HK-2 (cell line): ENCODE results near the gene GNAQ.

Experiments used
- DNase-seq: peaks from one replicate; pipeline ENCODE4 v3.0.0-alpha.2; 2018; ENCODE audit not compliant: unreplicated experiment

GNAQ gene

GRCh38 chr9:78031893-78032729 lies 500 bp upstream of the GNAQ start:
- peak; percentile 63 for DNase-seq

GRCh38 chr9:78030553-78031443 lies 813 bp downstream of the GNAQ start:
- peak; percentile 17 for DNase-seq

- DNase-seq = peak; percentile 12
Observed at GRCh38 chr9:78030296-78030552, 1.4 kb downstream of the GNAQ start.

- no peak for DNase-seq
Observed at GRCh38 chr9:78029551-78030295, 1.9 kb downstream of the GNAQ start.

- no peak for DNase-seq
Observed at GRCh38 chr9:78028926-78029325, 2.7 kb downstream of the GNAQ start.

- no peak for DNase-seq
Observed at GRCh38 chr9:78026947-78027346, 4.7 kb downstream of the GNAQ start.

GRCh38 chr9:78026416-78026815 lies 5.2 kb downstream of the GNAQ start:
- DNase-seq = no peak

- DNase-seq = no peak
Observed at GRCh38 chr9:78025186-78025585, 6.4 kb downstream of the GNAQ start.

GRCh38 chr9:78023003-78023741 lies 8.4 kb downstream of the GNAQ start:
- peak; percentile 28 for DNase-seq

- DNase-seq = no peak
Observed at GRCh38 chr9:78021697-78022096, 9.9 kb downstream of the GNAQ start.

GRCh38 chr9:78017190-78017693 lies 14.4 kb downstream of the GNAQ start:
- no peak for DNase-seq

GRCh38 chr9:78015241-78015640 lies 16.4 kb downstream of the GNAQ start:
- no peak for DNase-seq

GRCh38 chr9:78014776-78015175 lies 16.8 kb downstream of the GNAQ start:
- no peak for DNase-seq

- DNase-seq = no peak
Observed at GRCh38 chr9:78013934-78014333, 17.7 kb downstream of the GNAQ start.

- DNase-seq = no peak
Observed at GRCh38 chr9:78011049-78011448, 20.6 kb downstream of the GNAQ start.

GRCh38 chr9:78010445-78010844 lies 21.2 kb downstream of the GNAQ start:
- no peak for DNase-seq

- no peak for DNase-seq
Observed at GRCh38 chr9:78009186-78009585, 22.4 kb downstream of the GNAQ start.

- no peak for DNase-seq
Observed at GRCh38 chr9:78006734-78007133, 24.9 kb downstream of the GNAQ start.

GRCh38 chr9:78005231-78006002 lies 26.2 kb downstream of the GNAQ start:
- DNase-seq = no peak

- DNase-seq = no peak
Observed at GRCh38 chr9:78004478-78005229, 27.0 kb downstream of the GNAQ start.
